Tibial nerve (tissue), 4 donors: ENCODE measurements around the gene MAGEB3.

ENCODE experiments used
- EP300 ChIP-seq, 2 donors: sonication (generic); formaldehyde crosslinking; IDR thresholded peaks; one replicate each; pipeline ENCODE4 v1.6.1; 2017; ENCODE audit warnings: antibody characterized with exemption in 2 of 2, mild to moderate bottlenecking in 1 of 2
- POLR2A ChIP-seq, 2 donors: fragments of 450-650 bp; IDR thresholded peaks; one replicate each; pipeline ENCODE4 v1.6.1; 2017; ENCODE audit warnings: antibody characterized with exemption in 2 of 2, mild to moderate bottlenecking in 2 of 2, moderate library complexity in 2 of 2
- TF ChIP-seq, protein P1 (sequence below), 5 experiments: fragments of 200-600 bp in 3 of 5; fragments of 450-650 bp in 2 of 5; sonication (generic) in 3 of 5; IDR thresholded peaks; one replicate each; pipeline ENCODE4 v1.5.1; 2016 to 2019; ENCODE audit warnings: antibody characterized with exemption in 5 of 5, mild to moderate bottlenecking in 3 of 5, moderate library complexity in 2 of 5

- TF ChIP-seq, protein P1, sequence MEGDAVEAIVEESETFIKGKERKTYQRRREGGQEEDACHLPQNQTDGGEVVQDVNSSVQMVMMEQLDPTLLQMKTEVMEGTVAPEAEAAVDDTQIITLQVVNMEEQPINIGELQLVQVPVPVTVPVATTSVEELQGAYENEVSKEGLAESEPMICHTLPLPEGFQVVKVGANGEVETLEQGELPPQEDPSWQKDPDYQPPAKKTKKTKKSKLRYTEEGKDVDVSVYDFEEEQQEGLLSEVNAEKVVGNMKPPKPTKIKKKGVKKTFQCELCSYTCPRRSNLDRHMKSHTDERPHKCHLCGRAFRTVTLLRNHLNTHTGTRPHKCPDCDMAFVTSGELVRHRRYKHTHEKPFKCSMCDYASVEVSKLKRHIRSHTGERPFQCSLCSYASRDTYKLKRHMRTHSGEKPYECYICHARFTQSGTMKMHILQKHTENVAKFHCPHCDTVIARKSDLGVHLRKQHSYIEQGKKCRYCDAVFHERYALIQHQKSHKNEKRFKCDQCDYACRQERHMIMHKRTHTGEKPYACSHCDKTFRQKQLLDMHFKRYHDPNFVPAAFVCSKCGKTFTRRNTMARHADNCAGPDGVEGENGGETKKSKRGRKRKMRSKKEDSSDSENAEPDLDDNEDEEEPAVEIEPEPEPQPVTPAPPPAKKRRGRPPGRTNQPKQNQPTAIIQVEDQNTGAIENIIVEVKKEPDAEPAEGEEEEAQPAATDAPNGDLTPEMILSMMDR (IDR thresholded peaks at IDR 0.05) = no peak
- TF ChIP-seq POLR2A (IDR thresholded peaks at IDR 0.05) (no peak), EP300 (IDR thresholded peaks at IDR 0.05) (no peak)
These were observed at the start of gene MAGEB3 for GRCh38 chrX:30230395-30230794.
